Left hindlimb (tissue), 1 donor: Measurements from ENCODE around the gene ZNF526.
A peak's percentile ranks its signal among the peaks of the same experiment; 100 is the strongest.

Experiments
- DNase-seq: peaks from one replicate; pipeline ENCODE4 v3.0.0-alpha.2; 2018

Gene ZNF526

DNA sequence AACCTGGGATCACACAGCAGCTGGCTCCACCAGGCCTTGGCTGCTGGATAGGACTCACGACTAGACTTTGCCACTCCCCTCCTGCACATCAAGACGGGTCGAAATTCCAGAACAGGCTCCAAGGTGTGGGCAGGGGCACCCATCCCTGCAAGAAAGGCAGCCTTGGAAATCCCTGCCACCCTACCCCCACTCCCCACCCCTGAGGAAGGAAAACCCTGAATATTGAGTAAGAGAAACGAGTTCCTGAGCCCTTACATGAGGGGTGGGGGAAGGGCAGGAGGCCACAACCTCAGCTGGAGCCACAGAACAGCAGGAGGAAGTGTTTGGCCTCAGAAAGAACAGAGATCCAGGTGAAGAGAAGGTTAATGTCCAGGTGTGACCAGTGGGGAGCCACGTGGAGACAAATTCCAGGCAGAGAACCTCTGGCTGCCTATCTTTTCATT, 22.7 kb upstream of the ZNF526 start:
- no peak for DNase-seq

DNA sequence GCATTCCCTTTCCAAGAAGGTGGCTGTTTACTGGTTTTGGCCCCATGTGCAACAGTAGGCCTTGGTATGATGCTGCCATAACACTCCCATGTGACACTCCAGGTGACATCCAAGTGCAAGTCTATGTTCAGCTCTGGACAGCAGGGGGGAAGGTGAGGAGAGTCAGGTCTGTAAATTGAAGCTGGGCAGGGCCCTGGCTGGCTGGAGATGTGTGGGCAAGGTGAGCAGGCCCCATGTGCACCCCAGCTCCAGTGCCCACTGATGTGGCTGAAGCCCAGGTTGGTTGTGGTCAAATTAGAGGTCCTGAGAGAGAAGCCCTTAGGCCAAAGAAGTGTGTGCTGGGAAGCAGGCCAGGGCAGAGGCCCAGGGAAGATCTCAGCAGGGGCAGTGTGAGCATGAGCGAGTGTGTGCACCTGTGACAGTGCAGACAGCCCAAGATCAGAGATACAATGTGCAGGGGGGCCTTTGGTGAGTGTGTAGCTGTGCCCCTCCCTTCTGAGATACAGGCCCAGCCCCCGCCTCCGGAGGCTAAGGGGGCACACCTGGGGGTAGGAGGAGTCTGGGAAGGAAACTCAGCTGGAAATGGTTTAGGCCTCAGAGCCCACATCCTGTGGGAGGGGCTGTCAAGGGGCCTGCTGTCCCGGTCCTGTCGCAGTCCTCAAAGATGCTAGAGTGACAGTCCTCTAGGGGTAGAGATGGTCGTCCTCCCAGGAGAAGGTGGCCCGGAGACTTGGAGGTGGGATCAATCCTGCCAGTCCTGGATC, 21.3 kb upstream of the ZNF526 start:
- no peak for DNase-seq

DNA sequence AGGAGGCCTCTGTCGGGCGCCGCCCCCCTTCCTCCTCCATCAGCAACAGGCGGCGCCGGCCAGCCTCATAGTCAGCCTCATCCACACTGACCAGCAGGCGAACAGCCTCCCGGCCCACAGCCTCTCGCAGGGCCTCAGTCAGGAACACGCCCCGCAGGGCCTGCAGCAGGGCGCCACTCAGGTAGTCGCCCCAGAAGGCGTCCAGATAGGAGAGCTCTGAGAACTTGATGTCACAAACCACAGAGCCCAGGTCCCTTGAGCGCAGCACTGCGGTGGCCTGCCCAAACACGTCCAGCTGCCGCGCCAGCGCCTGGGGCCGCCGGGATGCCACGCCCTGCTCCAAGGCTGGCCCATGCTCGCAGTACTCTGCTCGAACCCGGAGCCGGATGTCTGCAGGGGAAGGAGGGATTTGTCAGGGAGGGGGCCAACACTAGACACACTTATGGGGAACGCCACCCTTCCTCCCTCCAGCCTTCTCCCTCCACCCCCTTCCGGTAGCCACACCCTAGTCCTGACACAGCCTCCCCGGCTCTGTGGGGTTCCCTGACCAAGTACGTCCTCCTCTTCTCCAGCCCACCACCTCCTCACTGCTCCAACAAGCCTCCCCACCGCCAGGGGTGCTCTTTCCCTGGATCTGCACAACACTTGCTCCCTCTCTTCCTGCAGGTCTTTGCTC, 20.5 kb upstream of the ZNF526 start:
- no peak for DNase-seq

DNA sequence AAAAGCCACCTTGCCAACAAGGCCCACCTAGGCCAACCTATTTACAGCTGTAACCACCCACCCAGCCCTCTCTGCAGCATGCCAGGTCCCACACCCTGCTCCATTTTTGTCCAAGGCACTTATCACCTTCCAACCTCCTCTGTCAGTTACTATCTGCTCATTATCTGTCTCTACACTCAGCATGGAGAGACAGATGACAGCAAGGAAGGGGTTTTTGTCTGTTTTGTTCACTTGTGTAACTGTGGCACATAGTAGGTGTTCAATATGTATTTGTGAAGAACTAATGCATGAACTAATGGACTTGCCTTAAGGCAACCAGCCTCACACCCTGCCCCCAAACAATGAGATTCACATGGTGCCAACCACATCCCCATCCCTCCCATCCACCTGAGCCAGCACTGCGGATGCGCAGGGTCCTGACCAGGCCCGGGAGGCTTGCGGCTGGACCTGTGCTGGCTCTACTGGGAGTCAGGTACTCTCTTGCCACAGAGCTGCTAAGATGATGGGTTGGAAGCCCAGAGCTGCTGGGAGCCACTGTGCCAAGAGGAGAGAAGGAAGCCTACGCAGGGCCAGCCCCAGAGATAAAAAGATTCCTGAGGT, 19.9 kb upstream of the ZNF526 start:
- DNase-seq: no peak

DNA sequence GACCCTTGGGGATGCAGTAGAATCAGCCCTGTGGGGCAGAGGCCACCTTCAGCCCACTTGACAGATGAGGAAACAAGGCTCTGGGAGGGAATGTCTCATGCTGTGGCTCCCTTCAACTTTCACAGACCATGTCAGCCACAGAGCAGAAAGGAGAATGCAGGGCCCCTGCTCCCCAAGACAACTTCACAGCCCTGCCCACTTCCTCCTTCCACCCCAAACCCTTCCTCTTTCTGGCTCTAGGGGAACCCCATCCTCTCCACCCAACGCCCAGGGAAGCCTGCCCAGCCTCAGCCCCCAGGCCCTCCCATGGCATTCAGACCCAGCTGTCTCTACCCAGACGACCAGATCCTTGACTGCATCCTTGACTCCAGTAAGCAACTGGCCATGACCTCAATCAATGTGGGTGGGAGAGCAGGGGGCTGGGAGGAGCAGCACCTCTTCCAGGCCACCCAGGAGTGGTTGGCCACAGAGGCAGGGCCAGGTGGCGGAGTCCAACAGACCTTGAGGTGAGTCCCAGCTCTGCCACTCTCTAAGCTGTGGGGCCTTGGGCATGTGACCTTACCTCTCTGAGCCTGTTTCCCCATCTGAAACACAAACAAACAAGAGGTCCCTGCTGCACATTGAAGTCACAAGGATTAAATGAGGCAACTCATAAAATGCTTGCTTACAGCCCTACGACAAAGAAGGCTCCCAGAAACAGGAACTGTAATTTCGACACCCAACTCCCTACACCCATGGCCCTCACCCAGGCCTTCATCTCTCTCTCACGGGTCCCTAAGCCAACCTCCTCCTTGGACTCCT, 18.4 kb upstream of the ZNF526 start:
- no peak for DNase-seq

DNA sequence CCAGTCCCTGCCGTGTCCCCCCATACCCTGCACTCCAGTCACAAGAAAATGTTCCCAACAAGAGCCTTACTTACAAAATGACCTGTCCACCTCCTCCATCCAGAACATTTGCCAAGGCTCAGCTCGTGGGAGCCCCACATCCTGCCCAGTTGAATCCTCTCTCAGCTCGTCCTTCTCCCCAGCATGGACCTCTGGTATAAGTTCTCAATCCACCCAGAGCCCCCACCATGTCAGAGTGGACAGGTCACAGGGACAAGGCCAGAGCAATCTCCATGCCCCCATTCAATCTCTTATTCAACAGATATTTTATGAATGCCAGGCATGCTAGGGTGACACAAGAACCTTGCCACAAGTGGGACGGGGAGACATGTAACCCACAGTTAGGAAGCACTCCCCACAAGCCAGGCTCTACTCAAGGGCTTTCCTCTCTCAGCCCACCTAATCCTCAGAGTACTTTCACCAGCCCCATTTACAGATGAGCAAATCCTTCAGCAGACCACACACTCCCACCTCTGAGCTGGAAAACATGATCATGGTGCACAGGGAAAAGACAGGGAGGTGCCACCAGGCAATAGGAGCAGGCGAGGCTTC, 17.7 kb upstream of the ZNF526 start:
- DNase-seq: no peak

DNA sequence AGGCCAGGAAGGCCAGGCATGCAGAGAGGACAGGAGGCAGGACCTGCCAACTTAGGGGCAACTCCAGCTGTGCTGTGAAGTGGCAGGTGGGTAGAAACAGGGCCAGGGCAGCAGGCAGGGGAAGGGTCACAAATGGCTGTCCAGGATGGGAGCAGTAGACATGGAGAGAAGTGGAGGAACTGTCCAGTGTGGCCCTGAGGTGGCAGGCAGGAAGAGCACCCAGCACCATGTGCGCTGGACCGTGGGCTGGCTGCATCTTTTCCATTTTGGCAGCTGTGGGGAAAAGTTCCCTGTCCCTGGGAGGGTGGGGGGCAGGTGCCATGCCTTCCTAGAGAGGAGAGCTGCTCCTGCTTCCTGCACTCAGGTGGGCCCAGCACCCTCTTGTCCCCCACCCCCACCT, 16.4 kb upstream of the ZNF526 start:
- DNase-seq: no peak

DNA sequence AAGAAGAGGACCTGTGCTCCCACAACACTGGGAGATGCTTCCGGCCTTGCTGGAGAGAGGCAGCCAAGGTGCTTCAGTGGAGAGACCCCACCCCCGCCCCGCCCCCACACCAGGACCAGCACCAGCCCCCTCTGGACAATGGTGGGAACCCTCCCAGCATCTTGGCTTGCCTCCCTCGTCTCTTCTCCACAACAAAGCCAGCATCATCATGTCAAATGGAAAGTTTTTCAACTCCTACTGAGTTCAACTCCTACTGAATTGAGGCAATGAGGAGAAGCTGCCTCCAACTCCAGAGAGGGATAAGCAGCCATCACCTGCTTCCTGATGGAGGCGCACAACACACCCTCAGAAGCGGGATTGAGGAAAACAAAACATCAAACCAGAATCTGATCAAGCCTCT, 15.4 kb upstream of the ZNF526 start:
- no peak for DNase-seq

DNA sequence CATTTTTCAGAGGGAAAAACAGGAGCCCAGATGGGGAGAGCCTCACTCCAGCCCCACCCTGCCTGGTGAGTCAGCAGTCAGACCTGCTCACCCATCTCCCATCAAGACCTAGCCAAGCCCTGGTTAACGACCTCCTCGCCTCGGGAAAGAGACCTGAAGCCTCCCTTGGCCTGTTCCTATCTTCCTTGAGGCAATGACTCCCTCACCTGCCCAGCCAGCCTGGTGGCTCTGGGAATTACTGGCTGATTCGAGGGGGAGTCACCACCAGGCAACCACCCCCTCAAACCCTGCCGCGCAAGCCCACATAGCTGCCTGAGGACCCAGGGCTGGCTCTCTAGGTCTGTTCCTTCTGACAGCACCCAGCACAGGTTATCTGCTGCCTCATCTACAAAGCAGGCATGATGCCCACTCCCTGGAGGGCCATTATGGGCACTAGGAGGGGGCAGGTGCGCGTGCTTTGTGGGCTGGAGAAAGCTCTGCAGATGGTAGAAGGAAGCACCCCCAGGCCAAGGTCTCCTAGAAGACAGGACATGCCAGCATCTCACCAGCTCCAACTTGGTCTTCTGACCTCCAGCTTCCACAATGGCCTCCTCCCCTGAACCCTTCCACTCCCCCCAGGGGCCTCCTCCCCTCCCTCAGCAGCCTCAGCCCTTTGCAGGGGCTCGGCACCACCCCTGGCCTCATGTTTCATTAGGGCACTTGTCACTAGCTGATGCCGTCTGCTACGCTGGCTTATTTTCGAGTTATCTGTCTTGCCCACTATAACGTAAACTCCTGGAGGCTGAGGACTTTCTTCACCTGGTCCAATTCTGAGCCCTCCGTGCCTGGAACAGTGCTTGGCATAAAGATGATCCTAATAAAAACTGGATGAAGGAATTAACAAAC, 13.0 kb upstream of the ZNF526 start:
- no peak for DNase-seq

DNA sequence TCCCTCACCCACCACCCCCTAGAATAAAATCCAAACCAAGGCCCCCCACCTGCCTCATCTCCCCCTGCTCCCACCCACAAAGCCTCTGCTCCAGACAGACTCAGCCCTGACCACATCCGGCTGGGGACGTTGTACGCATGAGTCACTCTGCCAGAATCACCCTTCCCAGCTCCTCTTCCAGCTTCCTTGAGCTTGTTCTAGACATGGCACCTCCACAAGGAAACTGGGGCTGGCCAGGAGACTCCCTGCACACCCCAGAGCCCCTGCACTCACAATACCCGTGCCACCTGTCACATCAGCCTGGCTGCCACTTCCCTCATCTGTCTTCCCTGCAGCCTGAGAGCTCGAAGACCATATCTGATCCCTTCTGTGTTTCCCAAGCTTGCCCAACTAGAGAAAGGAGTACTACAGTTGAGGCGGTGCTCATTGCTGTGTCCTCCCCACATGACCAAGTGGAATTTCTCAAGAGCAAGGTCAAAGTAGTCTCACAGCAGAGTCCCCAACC, 12.3 kb upstream of the ZNF526 start:
- no peak for DNase-seq

DNA sequence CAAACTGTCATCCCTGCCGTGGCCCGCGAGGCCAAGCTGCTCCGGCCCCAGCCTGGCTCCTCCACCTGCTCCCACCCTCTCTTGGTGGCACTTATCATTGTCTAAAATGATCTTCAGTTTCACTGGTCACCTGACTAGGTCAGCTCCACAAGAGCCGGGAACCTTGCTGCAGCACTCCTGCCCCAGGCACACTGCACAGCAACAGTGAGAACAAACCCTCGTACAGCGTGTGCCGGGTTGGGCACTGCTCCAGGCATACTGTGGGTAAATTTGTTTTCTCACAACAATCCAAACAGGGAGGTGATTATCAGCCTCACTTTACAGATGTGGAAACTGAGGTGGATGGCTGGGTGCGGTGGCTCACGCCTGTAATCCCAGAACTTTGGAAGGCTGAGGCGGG, 11.5 kb upstream of the ZNF526 start:
- DNase-seq: no peak

DNA sequence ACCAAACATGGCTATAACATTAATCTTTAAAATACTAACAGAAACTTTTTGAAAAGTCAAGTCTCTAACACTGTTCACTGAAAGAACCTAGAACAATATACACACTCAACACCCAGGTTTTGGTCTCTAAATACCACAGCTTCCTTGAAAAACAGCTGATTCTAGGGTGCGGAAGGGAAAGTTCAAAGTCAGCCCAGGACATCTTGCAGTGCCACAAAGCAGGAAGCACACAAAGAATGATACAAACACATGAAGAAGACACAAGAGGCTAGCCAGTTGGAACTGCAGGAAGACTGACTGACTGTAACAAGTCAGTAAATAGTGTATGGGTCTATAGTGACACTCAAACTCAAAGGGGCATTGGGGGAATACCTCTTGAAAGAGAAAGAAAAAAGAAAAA, 7.2 kb upstream of the ZNF526 start:
- no peak for DNase-seq

DNA sequence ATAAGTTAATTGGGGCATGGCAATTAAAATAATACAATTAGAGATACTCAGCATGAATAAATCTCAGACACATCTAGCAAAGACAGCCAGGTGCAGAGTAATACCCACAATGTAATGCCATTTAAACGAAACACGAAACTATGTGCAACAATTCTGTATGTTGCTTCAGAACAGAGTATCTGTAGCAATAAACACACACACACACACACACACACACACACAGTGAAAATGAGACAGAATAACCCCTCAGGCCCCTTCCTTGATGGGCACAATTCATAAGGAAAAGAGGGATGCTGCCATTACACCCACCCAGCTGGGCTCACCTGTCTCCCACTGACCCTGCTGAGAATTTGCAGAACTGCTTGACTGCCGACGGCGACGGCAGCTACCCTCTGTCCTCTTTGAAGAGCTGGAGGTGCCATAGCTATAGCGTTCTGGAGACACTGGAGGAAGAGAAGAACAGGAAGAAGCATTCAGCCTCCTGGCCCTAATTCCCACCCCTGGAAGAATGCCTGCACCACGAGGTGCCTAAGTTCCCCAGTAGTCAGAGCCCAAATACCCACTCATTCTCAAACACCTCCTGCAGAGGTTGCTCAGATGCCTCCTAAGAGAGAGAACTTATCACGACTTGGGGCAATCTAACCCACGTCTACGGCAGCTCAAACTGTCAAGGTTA, 5.2 kb upstream of the ZNF526 start:
- no peak for DNase-seq

DNA sequence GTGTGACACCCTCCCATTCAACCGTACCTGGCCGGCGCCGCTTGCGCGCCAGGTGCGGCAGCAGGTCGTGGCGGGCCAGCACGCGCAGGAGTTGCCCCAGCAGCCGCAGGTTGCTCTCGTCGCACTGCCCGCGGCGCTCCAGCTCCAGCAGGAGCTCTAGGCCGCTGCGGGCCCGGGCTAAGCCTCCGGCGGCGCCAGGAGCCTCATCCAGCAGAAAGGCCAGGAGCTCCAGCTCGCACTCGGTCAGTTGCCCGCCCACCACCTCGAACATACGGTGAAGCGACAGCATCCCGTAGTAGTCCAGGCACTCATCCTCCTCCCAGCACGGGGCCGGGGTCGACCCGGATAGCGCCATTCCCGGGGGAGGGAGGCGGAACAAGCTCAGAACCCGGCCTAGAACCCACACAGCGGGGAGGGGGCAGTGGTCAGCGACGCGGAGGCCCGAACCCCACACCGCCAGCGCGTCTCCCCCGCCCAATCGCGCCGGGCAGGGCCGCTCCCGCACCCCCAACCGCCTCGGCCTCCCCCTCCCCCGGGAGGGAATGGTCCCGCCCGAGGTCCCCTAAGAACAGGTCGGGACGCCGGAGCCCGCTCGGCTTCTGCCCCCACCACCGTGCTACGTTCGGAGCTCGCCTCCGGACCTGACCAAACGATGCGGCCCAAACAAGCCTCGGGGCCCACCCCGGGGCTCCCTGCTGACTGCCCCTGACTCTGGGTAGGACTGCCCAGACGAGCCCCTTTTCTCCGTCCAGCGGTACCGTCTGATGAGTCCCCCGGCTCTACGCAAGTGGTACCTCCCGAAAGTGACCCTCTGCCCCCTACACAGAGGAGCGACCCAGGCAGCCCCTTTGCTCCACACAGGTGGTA, 3.2 kb upstream of the ZNF526 start:
- peak; percentile 65 for DNase-seq

DNA sequence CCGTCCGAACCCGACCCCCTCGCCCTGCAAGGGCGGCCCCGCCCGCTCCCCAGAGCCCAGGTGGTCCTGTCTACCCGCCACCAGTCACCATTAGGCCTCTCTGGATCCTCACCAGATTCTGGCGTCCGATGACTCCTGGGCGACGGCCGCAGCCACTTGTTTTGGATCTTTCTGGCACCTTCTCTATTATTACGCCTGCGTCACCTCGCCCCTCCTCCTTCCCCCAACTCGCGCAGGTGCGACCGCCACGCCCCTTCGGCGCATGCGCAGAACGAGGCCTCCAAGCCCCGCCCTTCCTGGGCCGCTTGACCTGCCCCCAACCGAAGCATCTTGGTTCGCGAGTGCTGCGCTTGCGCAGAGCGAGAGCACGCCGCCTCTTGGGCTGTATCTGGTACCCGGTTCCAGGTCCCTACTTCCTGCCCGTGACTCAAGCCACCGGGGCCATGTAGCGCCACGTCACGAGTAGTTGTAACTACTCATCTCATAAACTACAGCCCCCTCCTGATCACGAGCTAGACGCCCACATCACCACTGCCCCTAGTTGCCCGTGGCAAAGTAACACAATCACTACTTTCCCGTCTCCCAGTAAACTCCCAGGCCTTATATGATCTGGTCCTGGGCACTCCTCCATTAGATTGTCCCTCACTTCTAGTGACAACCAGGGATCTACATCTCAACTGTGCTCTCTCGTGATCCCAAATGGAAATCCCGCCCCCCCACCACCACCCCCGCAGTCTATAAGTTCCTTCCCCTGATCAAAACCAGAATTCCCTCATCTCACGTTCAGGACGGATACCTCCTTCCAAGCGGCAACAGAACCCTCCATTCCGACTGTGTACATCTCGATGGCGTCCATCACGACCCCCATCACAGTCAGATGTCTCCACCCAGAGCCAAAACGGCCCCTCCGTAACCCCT, 2.3 kb upstream of the ZNF526 start, which contains the start of gene DEDD2:
DEDD2 (minus strand) TSS at position 158 of the 918 bp plus-strand sequence. CDS start 670 bp downstream, outside the sequence.
- DNase-seq: peak; percentile 96

DNA sequence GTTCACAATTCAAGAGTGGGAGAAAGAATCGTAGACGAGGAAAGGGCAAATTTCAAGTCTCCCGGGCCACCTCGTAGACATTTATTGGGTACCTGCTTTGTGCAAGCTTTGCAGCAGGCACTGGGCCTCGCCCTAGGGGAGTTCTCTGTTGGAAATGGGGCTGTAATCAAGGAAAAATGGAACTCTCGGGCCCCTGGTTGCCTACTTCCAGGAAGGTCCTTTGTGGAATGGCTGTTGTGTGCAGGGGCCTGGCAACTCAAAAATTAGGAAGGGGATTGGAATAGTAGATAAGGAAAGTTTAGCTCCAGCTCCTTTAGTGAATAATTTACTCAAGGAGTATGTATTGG, 612 bp downstream of the ZNF526 start:
- DNase-seq: no peak

DNA sequence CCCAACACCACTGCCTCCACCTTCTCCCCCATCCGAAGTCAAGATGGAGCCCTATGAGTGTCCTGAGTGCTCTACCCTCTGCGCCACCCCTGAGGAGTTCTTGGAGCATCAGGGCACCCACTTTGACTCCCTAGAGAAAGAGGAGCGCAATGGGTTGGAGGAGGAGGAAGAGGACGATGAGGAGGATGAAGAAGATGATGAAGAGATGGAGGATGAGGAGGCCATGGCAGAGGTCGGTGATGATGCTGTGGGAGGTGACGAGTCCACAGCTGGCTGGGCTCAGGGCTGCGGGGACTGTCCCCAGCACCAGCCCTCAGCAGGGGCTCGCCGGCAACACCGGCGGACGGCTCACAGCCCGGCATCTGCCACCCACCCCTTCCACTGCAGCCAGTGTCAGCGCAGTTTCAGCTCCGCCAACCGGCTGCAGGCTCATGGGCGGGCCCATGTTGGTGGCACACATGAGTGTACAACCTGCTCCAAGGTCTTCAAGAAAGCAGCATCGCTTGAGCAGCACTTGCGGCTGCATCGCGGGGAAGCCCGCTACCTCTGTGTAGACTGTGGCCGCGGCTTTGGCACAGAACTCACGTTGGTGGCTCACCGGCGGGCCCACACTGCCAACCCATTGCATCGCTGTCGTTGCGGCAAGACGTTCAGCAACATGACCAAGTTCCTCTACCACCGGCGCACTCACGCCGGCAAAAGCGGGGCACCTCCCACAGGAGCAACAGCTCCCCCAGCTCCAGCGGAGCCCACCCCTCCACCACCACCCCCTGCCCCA, 5.0 kb downstream of the ZNF526 start:
- no peak for DNase-seq

DNA sequence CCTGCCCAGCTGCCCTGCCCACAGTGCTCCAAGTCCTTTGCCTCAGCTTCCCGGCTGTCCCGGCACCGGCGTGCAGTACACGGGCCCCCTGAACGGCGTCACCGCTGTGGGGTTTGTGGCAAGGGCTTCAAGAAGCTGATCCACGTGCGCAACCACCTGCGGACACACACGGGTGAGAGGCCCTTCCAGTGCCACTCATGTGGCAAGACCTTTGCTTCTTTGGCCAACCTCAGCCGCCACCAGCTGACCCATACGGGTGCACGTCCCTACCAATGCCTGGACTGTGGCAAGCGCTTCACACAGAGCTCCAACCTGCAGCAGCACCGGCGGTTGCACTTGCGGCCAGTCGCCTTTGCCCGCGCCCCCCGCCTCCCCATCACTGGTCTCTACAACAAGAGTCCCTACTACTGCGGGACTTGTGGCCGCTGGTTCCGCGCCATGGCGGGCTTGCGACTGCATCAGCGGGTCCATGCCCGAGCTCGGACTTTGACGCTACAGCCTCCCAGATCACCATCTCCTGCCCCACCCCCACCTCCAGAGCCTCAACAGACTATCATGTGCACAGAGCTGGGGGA, 5.7 kb downstream of the ZNF526 start:
- DNase-seq: no peak
